SK-N-SH (cell line): ENCODE measurements around the gene RBM47. TPM values are rescaled to one million over a fixed set of nuclear protein-coding genes. Genes with fewer than 3 reads are reported as not detected.

Experiments
- CTCF ChIA-PET: fragments of 300-600, 350-600 bp; formaldehyde crosslinking; extraction: SDS; loops from one replicate; lab custom pipeline; 2021; lab: Yijun Ruan, JAX
- POLR2A ChIA-PET: fragments of 350-600 bp; sonication (Branson Sonifier 250); formaldehyde crosslinking; extraction: SDS; loops from one replicate; lab custom pipeline; 2020; ENCODE audit warnings: antibody characterized with exemption, inconsistent platforms; lab: Yijun Ruan, JAX
- DNase-seq: peaks from one replicate; pipeline ENCODE4 v3.0.0; 2012
- H2AFZ ChIP-seq: fragments of 200-600 bp; sonication (generic); 2 replicates; pipeline ENCODE4 v1.8.1; 2016; ENCODE audit warnings: antibody characterized with exemption, mild to moderate bottlenecking, low read depth
- H3F3A ChIP-seq: fragments of 200-600 bp; sonication (generic); replicated peaks from 2 replicates; pipeline ENCODE3; 2016; ENCODE audit warnings: antibody characterized with exemption, mild to moderate bottlenecking; ENCODE audit not compliant: insufficient read depth
- H3K27ac ChIP-seq, 2 experiments: fragments of 200-500 bp in 1 of 2; fragments of 200-600 bp in 1 of 2; sonication (Bioruptor generic) in 1 of 2; sonication (generic), shearing (Covaris generic) in 1 of 2; 2 replicates each; pipeline versions ENCODE4 v1.5.1 to v1.6.1; 2014 to 2016; ENCODE audit warnings: low read depth in 2 of 2, inconsistent platforms in 1 of 2, low read length in 1 of 2, mild to moderate bottlenecking in 1 of 2, mixed read lengths in 1 of 2
- H3K27me3 ChIP-seq: fragments of 200-600 bp; sonication (generic), shearing (Covaris generic); 2 replicates; pipeline ENCODE4 v1.6.1; 2016; ENCODE audit warnings: mixed run types; ENCODE audit not compliant: insufficient read depth
- H3K36me3 ChIP-seq, 2 experiments: fragments of 200-500 bp in 1 of 2; fragments of 200-600 bp in 1 of 2; sonication (Bioruptor generic) in 1 of 2; sonication (generic) in 1 of 2; replicated peaks in 1 of 2; 2 replicates each; pipeline versions ENCODE3 to v1.5.1; 2014 to 2016; ENCODE audit warnings: low read length in 1 of 2, mild to moderate bottlenecking in 1 of 2; ENCODE audit not compliant: insufficient read depth in 2 of 2, control insufficient read depth in 1 of 2
- H3K4me1 ChIP-seq, 2 experiments: fragments of 200-500 bp in 1 of 2; fragments of 200-600 bp in 1 of 2; sonication (Bioruptor generic) in 1 of 2; sonication (generic), shearing (Covaris generic) in 1 of 2; 2 replicates each; pipeline versions ENCODE4 v1.5.1 to v1.6.1; 2014 to 2016; ENCODE audit warnings: low read depth in 1 of 2, low read length in 1 of 2, mixed run types in 1 of 2; ENCODE audit not compliant: insufficient read depth in 2 of 2, control insufficient read depth in 1 of 2
- H3K4me2 ChIP-seq: fragments of 200-600 bp; sonication (generic), shearing (Covaris generic); 2 replicates; pipeline ENCODE4 v1.6.1; 2017; ENCODE audit warnings: mixed run types
- H3K4me3 ChIP-seq, 2 experiments: fragments of 200-500 bp in 1 of 2; fragments of 200-600 bp in 1 of 2; sonication (Bioruptor generic) in 1 of 2; sonication (generic), shearing (Covaris generic) in 1 of 2; 2 replicates each; pipeline versions ENCODE4 v1.5.1 to v1.8.1; 2014 to 2016; ENCODE audit warnings: low read depth in 2 of 2, inconsistent platforms in 1 of 2, low read length in 1 of 2, mild to moderate bottlenecking in 1 of 2, mixed read lengths in 1 of 2, moderate library complexity in 1 of 2
- H3K79me2 ChIP-seq: fragments of 200-600 bp; sonication (generic); 2 replicates; pipeline ENCODE4 v1.8.1; 2017; ENCODE audit warnings: mild to moderate bottlenecking; ENCODE audit not compliant: insufficient read depth
- H3K9ac ChIP-seq: fragments of 200-600 bp; sonication (generic); 2 replicates; pipeline ENCODE4 v1.6.1; 2017; ENCODE audit warnings: mixed run types
- H3K9me2 ChIP-seq: fragments of 200-600 bp; sonication (generic); 2 replicates; pipeline ENCODE4 v1.6.1; 2017; ENCODE audit warnings: mixed run types
- H3K9me3 ChIP-seq: fragments of 200-600 bp; sonication (generic); 2 replicates; pipeline ENCODE4 v1.6.1; 2017; ENCODE audit warnings: mixed run types, mild to moderate bottlenecking, moderate library complexity
- H4K20me1 ChIP-seq: fragments of 200-600 bp; sonication (generic); 2 replicates; pipeline ENCODE4 v1.6.1; 2017; ENCODE audit warnings: mild to moderate bottlenecking, mixed run types; ENCODE audit not compliant: insufficient read depth
- CHD2 ChIP-seq: fragments of 150-350 bp; IDR thresholded peaks from 2 replicates; pipeline ENCODE4 v1.6.1; 2018; ENCODE audit warnings: low read length; ENCODE audit not compliant: partially characterized antibody
- CTCF ChIP-seq: fragments of 200-600 bp; sonication (generic); IDR thresholded peaks from 2 replicates; pipeline ENCODE4 v1.6.1; 2017; ENCODE audit warnings: antibody characterized with exemption, mild to moderate bottlenecking, moderate library complexity
- EZH2phosphoT487 ChIP-seq: fragments of 200-600 bp; sonication (generic); IDR thresholded peaks from 2 replicates; pipeline ENCODE4 v1.6.1; 2017; ENCODE audit warnings: low read depth, mixed run types, mild to moderate bottlenecking, antibody characterized with exemption, moderate library complexity, borderline replicate concordance
- FOXM1 ChIP-seq: IDR thresholded peaks from 2 replicates; pipeline ENCODE4 v1.4.0; 2012; ENCODE audit warnings: low read depth, mild to moderate bottlenecking
- GABPA ChIP-seq: IDR thresholded peaks from 2 replicates; pipeline ENCODE4 v1.4.0; 2012; ENCODE audit warnings: low read depth, mild to moderate bottlenecking
- GATA2 ChIP-seq: sonication (generic); formaldehyde crosslinking; IDR thresholded peaks from 2 replicates; pipeline ENCODE4 v1.5.0; 2020; ENCODE audit warnings: mild to moderate bottlenecking, missing genetic modification reagents
- IRF3 ChIP-seq: fragments of 150-350 bp; IDR thresholded peaks from 2 replicates; pipeline ENCODE4 v1.6.1; 2016; ENCODE audit warnings: mild to moderate bottlenecking, low read depth, low read length
- MEF2A ChIP-seq: IDR thresholded peaks from 2 replicates; pipeline ENCODE4 v1.4.0; 2012; ENCODE audit warnings: low read depth, borderline replicate concordance
- NRF1 ChIP-seq: IDR thresholded peaks from 2 replicates; pipeline ENCODE4 v1.6.1; 2012; ENCODE audit warnings: low read depth, mild to moderate bottlenecking, low read length
- PBX3 ChIP-seq: IDR thresholded peaks from 2 replicates; pipeline ENCODE4; 2012
- POLR2AphosphoS5 ChIP-seq: IDR thresholded peaks from 2 replicates; pipeline ENCODE4 v1.6.1; 2012; ENCODE audit warnings: low read depth, low read length
- RCOR1 ChIP-seq: fragments of 150-350 bp; IDR thresholded peaks from 2 replicates; pipeline ENCODE4 v1.6.1; 2017; ENCODE audit warnings: antibody characterized with exemption, low read length
- REST ChIP-seq: IDR thresholded peaks from 2 replicates; pipeline ENCODE4 v1.6.1; 2012; ENCODE audit warnings: mild to moderate bottlenecking, low read depth, low read length, moderate library complexity
- RFX5 ChIP-seq: IDR thresholded peaks from 2 replicates; pipeline ENCODE4 v1.6.1; 2012; ENCODE audit warnings: mild to moderate bottlenecking, improper control_type of control experiment, low read length
- RXRA ChIP-seq: IDR thresholded peaks from 2 replicates; pipeline ENCODE4 v1.4.0; 2012; ENCODE audit warnings: low read depth, mild to moderate bottlenecking, borderline replicate concordance
- SIN3A ChIP-seq: IDR thresholded peaks from 2 replicates; pipeline ENCODE4 v1.6.1; 2012; ENCODE audit warnings: low read depth, mild to moderate bottlenecking, low read length, moderate library complexity, borderline replicate concordance
- SMC3 ChIP-seq: IDR thresholded peaks from 2 replicates; pipeline ENCODE4 v1.6.1; 2012; ENCODE audit warnings: low read depth, low read length, improper control_type of control experiment
- TCF12 ChIP-seq: IDR thresholded peaks from 2 replicates; pipeline ENCODE4 v1.4.0; 2012
- TEAD4 ChIP-seq: IDR thresholded peaks from 2 replicates; pipeline ENCODE4 v1.4.0; 2012; ENCODE audit warnings: mild to moderate bottlenecking, borderline replicate concordance; ENCODE audit not compliant: insufficient read depth
- USF2 ChIP-seq: fragments of 150-350 bp; IDR thresholded peaks from 2 replicates; pipeline ENCODE4 v1.6.1; 2017; ENCODE audit warnings: antibody characterized with exemption, low read length, low read depth, borderline replicate concordance
- YY1 ChIP-seq: IDR thresholded peaks from 2 replicates; pipeline ENCODE4 v1.4.0; 2012; ENCODE audit warnings: low read depth, mild to moderate bottlenecking
- WGBS: methylation state at CpG from one replicate; pipeline ENCODE4 v1.1.6; 2017; ENCODE audit warnings: low lambda C conversion rate; 5-methylcytosine and 5-hydroxymethylcytosine counted together
- polyA plus RNA-seq, 3 experiments: library from polyadenylated mRNA; depleted of rRNA; stranded (reverse); fragments of >200 nt; gene quantifications; 2 replicates each; pipeline ENCODE4 v1.2.3, GENCODE V29; 2012

RBM47 gene
- polyA plus RNA-seq, 1 of the 3 experiments (the other 2 are of a cell fraction): 6.8 TPM

GRCh38 chr4:40389986-40390385 lies 239.7 kb downstream of the RBM47 start:
- H3K9ac ChIP-seq: no peak overlapping the region
- WGBS: 77% methylated on average over 4 of the region's 4 CpGs
- POLR2A ChIA-PET: no interaction called here
- no peaks in the 10 kb centered on the region for H3K9me2 ChIP-seq
- DNase-seq: no peak
- no peaks in the 10 kb centered on the region for H3K36me3 ChIP-seq
- CTCF ChIA-PET: interaction anchor here (1.1 kb wide), 1 partner anchor 10 kb away, joined by 3 read pairs; no protein-coding TSS in a partner anchor
- H3K79me2 ChIP-seq: no peaks in the 10 kb centered on the region
- H3K27me3 ChIP-seq: no peaks in the 10 kb centered on the region
- H3K4me3 ChIP-seq: no peak overlapping the region
- no peak overlapping the region for H3K27ac ChIP-seq
- no peaks in the 10 kb centered on the region for H3K9me3 ChIP-seq
- H2AFZ ChIP-seq: no peak overlapping the region
- H4K20me1 ChIP-seq: no peaks in the 10 kb centered on the region
- TF ChIP-seq MEF2A (no peak), SMC3 (no peak), RXRA (no peak), SIN3A (no peak), NRF1 (no peak), RFX5 (no peak), FOXM1 (no peak), POLR2AphosphoS5 (no peak), EZH2phosphoT487 (no peak), YY1 (no peak), TCF12 (no peak)
- H3F3A ChIP-seq: no peaks in the 10 kb centered on the region
- no peak overlapping the region for H3K4me2 ChIP-seq
- no peaks in the 10 kb centered on the region for H3K4me1 ChIP-seq

- ChIA-PET POLR2A (no interaction called here), CTCF (no interaction called here)
- Histone ChIP-seq H3K36me3 (no peaks in the 10 kb centered on the region), H4K20me1 (no peaks in the 10 kb centered on the region), H3K27ac (no peak overlapping the region), H3K4me1 (no peaks in the 10 kb centered on the region), H3K4me2 (no peak overlapping the region), H3K79me2 (no peaks in the 10 kb centered on the region), H2AFZ (no peak overlapping the region), H3K4me3 (no peak overlapping the region), H3K9me3 (no peaks in the 10 kb centered on the region), H3F3A (no peaks in the 10 kb centered on the region), H3K27me3 (no peaks in the 10 kb centered on the region), H3K9me2 (no peaks in the 10 kb centered on the region), H3K9ac (no peak overlapping the region)
- WGBS: 81% methylated on average over 6 of the region's 6 CpGs
- DNase-seq: no peak
- TF ChIP-seq GATA2 (no peak), TEAD4 (no peak), CTCF (no peak), GABPA (no peak), PBX3 (no peak), REST (no peak), IRF3 (no peak), USF2 (no peak), RCOR1 (no peak), NRF1 (no peak), CHD2 (no peak)
These were observed 241.4 kb downstream of the RBM47 start for GRCh38 chr4:40388239-40388638.
